ENCODE measurements around the gene C20orf204. TPM values are rescaled to one million over a fixed set of nuclear protein-coding genes. Genes with fewer than 3 reads are reported as not detected.

Gene C20orf204
- total RNA-seq, 2 donors from 2014 or later = 28.6 to 35.6 TPM

DNA sequence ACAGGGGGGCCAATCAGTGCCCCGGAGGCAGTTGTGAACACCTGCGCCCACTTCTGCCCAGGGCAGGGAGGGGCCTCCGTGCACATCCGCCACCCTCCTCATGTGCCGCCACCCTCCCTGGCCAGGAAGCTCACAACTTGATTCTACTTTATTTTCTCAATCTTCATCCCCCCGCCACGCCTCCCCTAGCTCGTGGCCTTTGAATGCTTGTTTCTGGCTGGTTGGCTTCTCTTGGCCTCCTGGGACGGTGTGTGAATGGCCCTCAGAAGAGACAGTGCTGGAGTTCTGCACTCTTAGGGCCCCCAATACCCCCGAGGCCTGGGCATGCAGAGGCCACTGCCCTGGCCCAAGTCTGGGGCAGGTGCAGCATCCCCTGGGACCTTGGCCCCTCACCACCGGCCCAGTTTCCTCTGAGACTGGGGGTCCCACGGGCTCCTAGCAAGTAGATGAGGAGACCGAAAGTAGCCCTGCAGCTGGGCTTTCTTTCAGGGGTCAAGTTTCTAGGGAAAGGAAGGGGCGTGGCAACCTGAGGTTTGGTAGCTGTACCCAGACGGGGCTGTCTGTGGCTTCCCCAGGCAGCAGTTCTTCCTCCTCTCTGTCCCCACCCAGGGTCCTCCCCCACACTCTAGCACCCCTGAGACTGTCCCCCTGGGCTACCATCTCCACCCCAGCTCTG, 42.0 kb downstream of the C20orf204 start:
- ATAC-seq (replicated peaks in 1 of 2) (peak; percentile 43 to 53), DNase-seq (peak; percentile 62 to 64)
- peak overlapping the region; percentile 74 for H3K27ac Mint-ChIP-seq
- peaks cover 36% of the 10 kb centered on the region for H3K4me1 Mint-ChIP-seq (ENCODE audit: low read depth)
- no peaks in the 10 kb centered on the region for H3K9me3 Mint-ChIP-seq
- H3K27me3 Mint-ChIP-seq (ENCODE audit: low read depth) = no peaks in the 10 kb centered on the region
- peak overlapping the region; percentile 94 to 95 for H3K4me3 Mint-ChIP-seq
- H3K36me3 Mint-ChIP-seq (ENCODE audit: insufficient read depth in 2 of 2) = no peaks in the 10 kb centered on the region

DNA sequence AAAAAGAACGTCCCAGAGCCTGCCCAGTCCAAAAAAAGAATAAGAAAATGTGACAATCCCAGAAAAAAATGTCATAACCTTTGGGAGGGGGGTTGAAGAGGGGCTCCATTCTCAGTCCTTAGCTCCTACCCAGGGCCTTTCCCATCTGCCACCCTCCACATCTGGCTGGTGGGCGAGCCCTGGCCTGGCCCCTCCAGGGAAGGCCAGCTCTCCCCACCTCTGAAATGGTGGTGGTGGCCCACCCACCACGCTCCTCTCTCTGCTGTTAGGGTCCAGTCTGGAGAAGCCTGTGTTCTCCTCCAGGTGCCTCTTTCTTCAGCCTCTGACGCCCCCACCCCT, 42.9 kb downstream of the C20orf204 start:
- Mint-ChIP-seq H3K27me3 (ENCODE audit: low read depth) (no peaks in the 10 kb centered on the region), H3K9me3 (no peaks in the 10 kb centered on the region), H3K4me3 (peak overlapping the region; percentile 94 to 95), H3K27ac (peak overlapping the region; percentile 44), H3K4me1 (ENCODE audit: low read depth) (peaks cover 40% of the 10 kb centered on the region), H3K36me3 (ENCODE audit: insufficient read depth in 2 of 2) (no peaks in the 10 kb centered on the region)
- DNase-seq = no peak
- no peak for ATAC-seq (replicated peaks in 1 of 2)

DNA sequence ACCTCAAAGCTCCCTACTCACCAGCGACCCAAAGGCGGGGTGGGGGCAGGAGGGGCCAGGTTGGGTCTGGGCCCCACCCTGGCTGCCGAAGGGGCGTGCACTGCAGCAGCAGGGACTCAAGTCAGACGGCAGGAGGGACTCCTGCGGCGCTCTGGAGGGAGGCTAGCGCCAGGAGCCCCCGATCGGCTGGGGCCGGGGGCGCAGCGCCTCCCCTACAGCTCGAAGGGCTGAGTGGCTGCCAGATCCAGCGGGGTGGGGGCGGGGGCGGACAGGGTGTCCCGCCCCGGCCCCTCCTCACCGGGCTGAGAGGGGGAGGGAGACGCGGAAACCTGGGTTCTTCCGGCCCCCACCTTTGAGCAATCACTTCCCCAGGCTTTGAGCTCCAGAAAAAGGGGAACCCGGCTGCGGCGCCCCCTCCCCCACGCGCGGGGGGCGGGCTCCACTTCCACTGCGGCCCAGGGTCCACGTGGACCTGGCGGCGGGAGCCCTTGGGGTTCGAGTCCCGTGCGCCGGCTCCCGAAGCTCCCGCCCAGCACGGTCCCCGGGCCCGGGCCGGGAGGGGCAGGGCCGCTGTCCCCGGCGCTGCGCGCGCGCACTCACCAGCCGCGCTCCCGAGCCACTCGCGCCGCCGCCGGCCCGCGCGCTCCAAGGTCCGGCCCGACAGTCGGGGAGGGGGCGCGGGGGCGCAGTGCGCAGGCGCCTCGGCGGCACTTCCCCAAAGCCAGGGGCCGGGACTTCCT, 43.5 kb downstream of the C20orf204 start, which contains the start of gene RGS19:
RGS19 (minus strand) TSS at position 246 of the 740 bp plus-strand sequence. CDS start 2,632 bp downstream, outside the sequence.
- peak within 1 kb of the TSS; percentile 44 for H3K27ac Mint-ChIP-seq
- ATAC-seq (replicated peaks in 1 of 2) (peak; percentile 16 to 60), DNase-seq (peak; percentile 67 to 77)
- no peaks in the 10 kb centered on the region for H3K9me3 Mint-ChIP-seq
- H3K36me3 Mint-ChIP-seq (ENCODE audit: insufficient read depth in 2 of 2) = no peaks in the 10 kb centered on the region
- H3K4me3 Mint-ChIP-seq = peak within 1 kb of the TSS; percentile 94 to 95
- peaks cover 43% of the 10 kb centered on the region for H3K4me1 Mint-ChIP-seq (ENCODE audit: low read depth)
- peaks cover 4% of the 10 kb centered on the region for H3K27me3 Mint-ChIP-seq (ENCODE audit: low read depth)

DNA sequence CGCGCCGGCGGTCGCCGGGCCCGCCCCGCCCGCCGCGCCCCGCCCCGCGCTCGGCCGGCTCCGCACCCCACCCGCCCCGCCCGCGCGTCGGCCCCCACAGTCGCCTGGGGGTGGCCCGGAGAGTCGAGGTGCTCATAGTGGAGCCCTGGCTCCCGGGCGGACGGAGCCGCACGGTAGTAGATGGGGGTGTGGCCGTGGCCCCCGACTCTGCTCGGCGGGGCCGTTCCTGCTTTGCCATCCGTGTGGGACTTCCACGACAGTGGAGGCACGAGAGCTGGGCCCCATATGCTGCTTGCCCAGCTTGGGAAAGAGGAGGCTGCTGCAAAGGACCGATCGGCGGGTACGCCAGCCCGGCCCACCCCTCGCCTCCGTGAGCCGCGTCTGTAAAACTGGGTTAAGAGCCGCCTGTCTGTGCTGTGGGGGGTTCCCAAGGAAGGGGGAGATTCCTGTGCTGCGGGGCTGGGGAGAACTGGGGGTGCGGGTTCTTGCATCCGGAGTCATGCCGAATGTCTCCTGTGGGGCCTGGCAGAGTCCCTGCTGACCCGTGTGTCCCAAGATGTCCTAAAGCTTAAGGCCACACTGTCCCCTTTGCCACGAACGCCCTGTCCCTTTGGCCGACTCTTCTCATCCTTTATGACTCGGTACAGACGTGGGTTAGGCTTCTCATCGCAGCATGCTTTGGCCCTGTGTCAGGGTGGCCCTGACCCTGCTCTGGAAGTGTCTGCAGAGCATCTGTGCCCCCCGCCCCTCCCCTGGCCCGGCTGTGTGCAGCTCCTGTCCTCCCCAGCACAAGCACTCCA, 44.2 kb downstream of the C20orf204 start, which contains the start of gene OPRL1:
OPRL1 (plus strand) TSS at position 70 of the 800 bp plus-strand sequence. CDS start 12,639 bp downstream, outside the sequence.
- Mint-ChIP-seq H3K4me3 (peak within 1 kb of the TSS; percentile 94 to 95), H3K27me3 (ENCODE audit: low read depth) (peaks cover 6% of the 10 kb centered on the region), H3K4me1 (ENCODE audit: low read depth) (peaks cover 44% of the 10 kb centered on the region), H3K27ac (peak within 1 kb of the TSS; percentile 44), H3K36me3 (ENCODE audit: insufficient read depth in 2 of 2) (no peaks in the 10 kb centered on the region), H3K9me3 (no peaks in the 10 kb centered on the region)
- DNase-seq = peak in 1 of 2 donors; percentile 48
- ATAC-seq (replicated peaks in 1 of 2) = peak; percentile 7 to 53

DNA sequence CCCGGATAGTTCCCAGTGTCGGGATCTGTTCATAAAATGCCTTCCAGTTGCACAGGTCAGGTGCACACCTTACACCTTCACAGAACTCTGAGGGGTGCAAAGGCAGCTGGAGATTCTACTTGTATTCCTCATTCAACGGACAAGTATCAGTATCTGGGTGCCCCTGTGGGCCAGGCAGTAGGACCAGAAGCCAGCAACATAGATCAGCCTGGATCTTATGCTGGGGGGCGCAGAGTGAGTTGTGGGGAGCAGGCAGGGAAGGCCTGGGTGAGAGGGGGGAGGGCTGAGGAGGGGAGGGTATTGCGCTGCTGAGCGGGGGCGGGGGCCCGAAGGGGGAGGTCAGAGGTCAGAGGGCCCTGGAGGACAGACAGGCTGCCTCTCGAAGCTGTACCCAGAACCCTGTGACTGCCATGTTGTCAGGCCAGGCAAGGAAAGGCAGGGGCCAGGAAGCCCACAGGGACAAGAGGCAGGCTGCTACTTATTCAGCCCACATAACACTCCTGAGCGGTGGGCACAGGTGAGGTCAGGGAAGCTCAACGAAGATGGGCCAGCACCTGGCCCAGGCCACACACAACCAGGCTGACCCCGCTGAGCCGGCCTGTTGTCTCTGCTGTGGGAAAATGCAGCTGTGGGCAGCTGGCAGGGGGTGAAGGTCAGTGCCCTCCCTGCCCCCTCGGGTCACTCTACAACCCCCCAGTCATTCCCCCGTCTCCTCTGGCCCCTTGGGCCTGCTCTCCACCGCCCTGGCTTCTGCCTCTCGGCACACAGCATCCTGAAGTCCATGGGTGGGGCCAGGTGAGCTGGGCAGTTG, 45.0 kb downstream of the C20orf204 start:
- Mint-ChIP-seq H3K4me3 (peak overlapping the region; percentile 75 to 78), H3K27ac (no peak overlapping the region), H3K4me1 (ENCODE audit: low read depth) (peaks cover 42% of the 10 kb centered on the region), H3K27me3 (ENCODE audit: low read depth) (peaks cover 6% of the 10 kb centered on the region), H3K36me3 (ENCODE audit: insufficient read depth in 2 of 2) (no peaks in the 10 kb centered on the region), H3K9me3 (no peaks in the 10 kb centered on the region)
- ATAC-seq (replicated peaks in 1 of 2) (no peak), DNase-seq (no peak)

DNA sequence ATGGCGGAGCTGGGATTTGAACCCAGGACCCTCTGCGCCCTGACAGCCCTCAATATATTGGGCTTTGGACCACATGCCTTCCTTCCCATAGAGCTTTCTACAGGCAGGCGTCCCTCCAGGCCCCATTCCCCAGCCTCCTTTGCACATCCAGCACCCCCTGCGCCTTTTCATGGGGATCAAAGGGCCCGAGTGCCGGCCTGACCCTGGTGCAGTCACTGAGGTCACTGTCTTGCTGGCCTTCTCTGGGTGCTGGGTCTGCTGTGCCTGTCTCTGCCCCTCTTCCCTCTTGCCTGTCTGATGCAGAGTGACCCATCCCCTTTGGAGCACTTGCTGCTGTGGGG, 45.6 kb downstream of the C20orf204 start:
- Mint-ChIP-seq H3K27ac (peak overlapping the region; percentile 68), H3K36me3 (ENCODE audit: insufficient read depth in 2 of 2) (no peaks in the 10 kb centered on the region), H3K9me3 (peaks cover 0 to under 1% of the 10 kb centered on the region in 2 donors), H3K4me3 (peak overlapping the region in 1 of 2 donors; percentile 53), H3K4me1 (ENCODE audit: low read depth) (peaks cover 40% of the 10 kb centered on the region), H3K27me3 (ENCODE audit: low read depth) (peaks cover 6% of the 10 kb centered on the region)
- ATAC-seq (replicated peaks in 1 of 2) (no peak), DNase-seq (no peak)

DNA sequence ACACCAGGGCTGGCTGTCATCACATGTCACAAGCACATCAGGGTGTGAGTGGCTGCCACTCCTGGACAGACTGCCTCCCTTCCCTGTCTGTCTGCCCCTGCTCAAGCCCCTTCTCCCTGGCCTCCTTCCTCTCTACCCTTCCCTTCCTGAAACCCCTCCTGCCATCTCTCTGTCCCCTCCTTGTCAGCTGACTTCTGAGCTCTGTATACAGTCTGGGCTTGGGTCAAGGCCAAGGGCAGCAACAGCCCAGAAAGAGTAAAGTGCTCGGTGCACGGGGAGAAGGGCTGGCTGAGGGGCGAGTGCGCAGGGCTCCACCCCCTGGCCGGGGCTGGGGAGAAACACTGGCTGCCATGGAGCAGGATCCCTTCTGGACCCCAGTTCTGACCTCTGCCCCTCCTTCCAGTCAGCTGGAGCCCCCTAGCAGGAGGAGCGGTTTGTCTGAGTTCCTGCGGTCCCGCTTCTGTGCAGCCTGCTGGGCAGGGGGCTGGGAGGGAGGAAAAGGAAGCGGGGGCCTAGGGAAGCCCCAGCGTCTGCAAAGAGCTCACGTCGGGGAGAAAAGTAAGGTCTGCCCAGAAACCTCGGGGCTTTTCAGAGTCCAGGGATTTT, 46.2 kb downstream of the C20orf204 start:
- no peak overlapping the region for H3K27ac Mint-ChIP-seq
- peaks cover 0 to 2% of the 10 kb centered on the region in 2 donors for H3K9me3 Mint-ChIP-seq
- no peaks in the 10 kb centered on the region for H3K36me3 Mint-ChIP-seq (ENCODE audit: insufficient read depth in 2 of 2)
- H3K27me3 Mint-ChIP-seq (ENCODE audit: low read depth) = peaks cover 6% of the 10 kb centered on the region
- DNase-seq (no peak), ATAC-seq (replicated peaks in 1 of 2) (no peak)
- peaks cover 40% of the 10 kb centered on the region for H3K4me1 Mint-ChIP-seq (ENCODE audit: low read depth)
- peak overlapping the region; percentile 78 to 88 for H3K4me3 Mint-ChIP-seq

DNA sequence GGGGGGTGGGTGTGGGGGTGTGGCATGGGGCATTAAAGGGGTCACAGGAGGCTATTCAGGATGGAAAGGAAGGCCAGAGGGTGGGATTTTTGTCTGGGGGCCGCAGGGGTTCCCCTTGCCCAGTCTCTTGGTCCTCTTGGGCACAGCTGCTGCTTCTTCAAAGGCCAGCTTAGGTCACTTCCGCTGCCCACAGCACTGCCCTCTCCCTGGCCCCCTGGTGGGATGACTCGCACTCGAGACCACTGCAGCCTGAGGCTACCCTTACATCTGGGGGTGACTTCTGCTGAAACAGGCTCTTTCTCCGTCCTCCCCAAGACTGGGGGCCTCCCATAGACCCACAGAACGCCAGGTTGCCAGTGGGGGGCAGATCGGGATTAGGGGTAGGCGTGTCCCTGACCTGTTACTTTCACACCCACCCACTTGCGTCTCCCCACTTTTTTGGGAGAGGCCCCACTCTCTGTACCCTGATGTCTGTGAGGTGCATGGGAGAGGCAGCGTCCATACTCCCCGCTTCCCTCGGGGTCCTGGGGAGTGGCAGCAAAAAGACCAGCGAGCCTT, 46.9 kb downstream of the C20orf204 start:
- H3K4me3 Mint-ChIP-seq = peak overlapping the region; percentile 78 to 88
- ATAC-seq (replicated peaks in 1 of 2) = no peak
- peaks cover 35% of the 10 kb centered on the region for H3K4me1 Mint-ChIP-seq (ENCODE audit: low read depth)
- peaks cover 2% of the 10 kb centered on the region in 2 donors for H3K9me3 Mint-ChIP-seq
- H3K27ac Mint-ChIP-seq = no peak overlapping the region
- peaks cover 6% of the 10 kb centered on the region for H3K27me3 Mint-ChIP-seq (ENCODE audit: low read depth)
- peaks cover 0 to 1% of the 10 kb centered on the region in 2 donors for H3K36me3 Mint-ChIP-seq (ENCODE audit: insufficient read depth in 2 of 2)
- DNase-seq = no peak

DNA sequence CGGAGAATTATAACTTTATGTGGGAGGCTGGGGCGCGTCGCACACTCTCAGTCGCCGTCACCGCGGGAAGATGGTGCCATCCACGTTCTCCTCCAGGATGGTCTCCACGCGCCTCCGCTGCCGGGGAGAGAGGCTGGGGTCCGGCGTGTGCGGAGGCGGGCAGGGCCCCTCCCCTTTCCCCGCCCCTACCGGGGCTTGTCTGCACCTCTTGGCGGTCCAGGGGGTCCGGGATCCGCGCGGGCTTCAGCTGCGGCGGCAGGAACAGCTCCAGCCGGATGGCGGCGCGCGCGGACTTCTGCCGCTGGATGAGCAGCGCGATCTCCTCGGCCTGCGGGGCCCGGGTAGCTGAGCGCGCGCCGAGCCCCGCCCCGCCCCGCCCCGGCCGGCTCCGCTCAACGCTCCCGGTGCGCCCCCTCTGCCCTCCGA, 47.4 kb downstream of the C20orf204 start:
- DNase-seq (peak; percentile 81 to 82), ATAC-seq (replicated peaks in 1 of 2) (peak; percentile 54 to 61)
- Mint-ChIP-seq H3K36me3 (ENCODE audit: insufficient read depth in 2 of 2) (peaks cover 0 to 1% of the 10 kb centered on the region in 2 donors), H3K4me1 (ENCODE audit: low read depth) (peaks cover 33% of the 10 kb centered on the region), H3K27ac (no peak overlapping the region), H3K27me3 (ENCODE audit: low read depth) (peaks cover 6% of the 10 kb centered on the region), H3K9me3 (peaks cover 2% of the 10 kb centered on the region in 2 donors), H3K4me3 (peak overlapping the region; percentile 78 to 88)

DNA sequence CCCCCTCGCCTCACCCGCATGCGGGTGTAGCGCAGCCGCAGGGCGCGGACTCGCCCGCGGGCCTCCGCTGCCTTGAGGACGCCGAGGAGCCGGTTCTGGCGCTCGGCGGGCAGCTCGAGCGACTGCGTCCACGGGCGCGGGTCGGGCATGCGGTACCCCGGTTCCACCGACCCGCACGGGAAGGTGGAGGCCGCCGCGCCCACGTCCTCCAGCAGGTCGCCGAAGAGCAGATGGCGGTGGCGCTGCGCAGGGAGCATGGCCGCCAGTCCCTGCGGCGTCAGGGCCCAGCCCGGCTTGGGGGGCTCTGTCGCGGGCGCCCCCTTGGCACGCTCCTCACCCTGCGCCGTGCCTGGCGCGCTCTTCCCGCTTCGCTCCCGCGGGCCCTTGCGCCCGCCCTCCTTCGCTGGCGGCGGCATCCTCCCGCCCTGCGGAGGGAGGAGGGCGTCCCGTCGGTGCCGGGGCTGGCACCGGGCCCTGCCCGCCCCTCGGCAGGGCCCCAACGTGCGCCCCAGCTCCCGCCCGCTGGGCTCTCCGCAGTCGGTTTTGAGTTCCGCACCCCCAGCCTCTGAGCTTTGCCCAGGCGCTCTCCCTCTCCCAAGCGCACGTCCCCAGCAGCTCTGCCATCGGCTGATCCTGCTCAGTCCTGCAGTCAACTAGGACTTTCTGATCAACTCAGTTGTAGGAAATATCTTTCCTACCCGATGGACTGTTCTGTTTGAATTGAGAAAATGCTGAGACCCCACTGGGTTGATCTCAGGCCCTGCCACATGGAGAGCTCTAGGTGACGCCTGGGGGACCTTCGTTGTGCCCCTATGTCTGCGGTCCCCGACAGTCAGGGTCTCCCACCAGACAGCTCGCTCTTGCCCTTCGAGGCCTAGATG, 48.1 kb downstream of the C20orf204 start, which contains the start of gene LKAAEAR1:
LKAAEAR1 (minus strand) TSS at position 595 of the 881 bp plus-strand sequence; CDS start at position 416, 179 bp downstream.
- H3K9me3 Mint-ChIP-seq = peaks cover 2% of the 10 kb centered on the region in 2 donors
- ATAC-seq (replicated peaks in 1 of 2) (peak in 1 of 2 donors; percentile 2), DNase-seq (no peak)
- peak within 1 kb of the TSS; percentile 15 for H3K27ac Mint-ChIP-seq
- peaks cover 26% of the 10 kb centered on the region for H3K4me1 Mint-ChIP-seq (ENCODE audit: low read depth)
- H3K36me3 Mint-ChIP-seq (ENCODE audit: insufficient read depth in 2 of 2) = peaks cover 0 to 1% of the 10 kb centered on the region in 2 donors
- H3K4me3 Mint-ChIP-seq = peak within 1 kb of the TSS; percentile 87 to 91
- peaks cover 6% of the 10 kb centered on the region for H3K27me3 Mint-ChIP-seq (ENCODE audit: low read depth)

DNA sequence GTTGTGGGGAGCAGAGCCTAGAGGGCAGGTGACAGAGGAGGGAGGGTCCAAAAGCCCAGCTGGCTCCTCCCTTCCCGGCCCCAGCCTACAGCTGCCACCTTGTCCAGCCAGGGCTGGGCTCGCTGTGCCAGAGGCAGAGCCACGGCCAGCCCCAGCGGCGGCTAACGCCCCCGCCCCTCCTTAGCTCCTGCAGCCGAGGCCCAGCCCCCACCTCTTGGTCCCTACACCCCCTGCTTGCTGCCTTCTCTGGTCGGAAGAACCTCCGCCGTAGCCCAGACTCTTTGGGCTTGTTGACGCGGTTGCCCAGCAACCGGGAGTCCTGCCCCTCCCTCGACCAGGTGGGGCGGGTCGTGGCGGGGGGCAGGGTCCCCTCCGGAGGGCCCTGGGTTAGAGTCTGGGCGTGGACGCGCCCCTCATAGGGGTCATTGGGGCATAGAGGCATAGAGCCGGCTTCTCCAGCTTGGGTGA, 48.7 kb downstream of the C20orf204 start:
- ATAC-seq (replicated peaks in 1 of 2) (no peak), DNase-seq (no peak)
- H3K4me3 Mint-ChIP-seq = peak overlapping the region; percentile 87 to 91
- peaks cover 2% of the 10 kb centered on the region in 2 donors for H3K9me3 Mint-ChIP-seq
- no peak overlapping the region for H3K27ac Mint-ChIP-seq
- peaks cover 24% of the 10 kb centered on the region for H3K4me1 Mint-ChIP-seq (ENCODE audit: low read depth)
- H3K36me3 Mint-ChIP-seq (ENCODE audit: insufficient read depth in 2 of 2) = peaks cover 0 to 1% of the 10 kb centered on the region in 2 donors
- peaks cover 6% of the 10 kb centered on the region for H3K27me3 Mint-ChIP-seq (ENCODE audit: low read depth)

Measured in activated T-cell treated with anti-CD3 and anti-CD28 coated beads, Interleukin-2, amount 50 U/mL, for 72 hours (primary cell).